HL-60 (cell line): ENCODE results near the gene AKT1.

Source experiments
- POLR2AphosphoS5 ChIP-seq: IDR thresholded peaks from 2 replicates; pipeline ENCODE4 v1.6.1; 2012; ENCODE audit warnings: low read depth
- TF ChIP-seq, protein P1 (sequence below): IDR thresholded peaks from one replicate; pipeline ENCODE4 v1.5.1; 2011; ENCODE audit warnings: low read length, control low read depth, inconsistent platforms; ENCODE audit not compliant: insufficient read depth
- TF ChIP-seq, protein P2 (sequence below): IDR thresholded peaks from 2 replicates; pipeline ENCODE4 v1.6.1; 2012; ENCODE audit warnings: low read depth; ENCODE audit not compliant: insufficient replicate concordance

DNA sequence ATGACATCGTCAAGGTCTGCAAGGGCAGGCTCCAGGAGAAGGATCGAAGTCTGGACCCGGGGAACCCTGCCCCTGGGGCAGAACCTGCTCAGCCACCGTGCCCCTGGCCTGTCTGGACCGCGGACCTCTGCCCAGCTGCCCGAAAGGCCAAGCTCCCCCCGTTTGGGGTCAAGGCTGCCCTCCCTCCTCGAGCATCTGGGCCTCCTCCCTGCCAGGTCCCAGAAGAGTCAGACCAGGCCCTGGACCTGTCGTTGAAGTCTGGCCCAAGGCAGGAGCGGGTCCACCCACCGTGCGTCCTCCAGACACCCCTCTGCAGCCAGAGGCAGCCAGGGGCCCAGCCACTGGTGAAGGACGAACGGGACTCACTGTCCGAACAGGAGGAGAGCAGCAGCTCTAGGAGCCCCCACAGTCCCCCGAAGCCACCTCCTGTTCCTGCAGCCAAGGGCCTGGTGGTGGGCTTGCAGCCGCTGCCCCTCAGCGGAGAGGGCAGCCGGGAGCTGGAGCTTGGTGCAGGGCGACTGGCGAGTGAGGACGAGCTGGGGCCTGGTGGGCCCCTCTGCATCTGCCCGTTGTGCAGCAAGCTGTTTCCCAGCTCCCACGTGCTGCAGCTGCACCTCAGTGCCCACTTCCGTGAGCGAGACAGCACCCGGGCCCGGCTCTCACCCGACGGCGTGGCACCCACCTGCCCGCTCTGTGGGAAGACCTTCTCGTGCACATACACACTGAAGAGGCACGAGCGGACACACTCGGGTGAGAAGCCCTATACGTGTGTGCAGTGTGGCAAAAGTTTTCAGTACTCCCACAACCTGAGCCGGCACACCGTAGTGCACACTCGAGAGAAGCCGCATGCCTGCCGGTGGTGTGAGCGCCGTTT lies 6.2 kb upstream of the AKT1 start:
- TF ChIP-seq, protein P1, sequence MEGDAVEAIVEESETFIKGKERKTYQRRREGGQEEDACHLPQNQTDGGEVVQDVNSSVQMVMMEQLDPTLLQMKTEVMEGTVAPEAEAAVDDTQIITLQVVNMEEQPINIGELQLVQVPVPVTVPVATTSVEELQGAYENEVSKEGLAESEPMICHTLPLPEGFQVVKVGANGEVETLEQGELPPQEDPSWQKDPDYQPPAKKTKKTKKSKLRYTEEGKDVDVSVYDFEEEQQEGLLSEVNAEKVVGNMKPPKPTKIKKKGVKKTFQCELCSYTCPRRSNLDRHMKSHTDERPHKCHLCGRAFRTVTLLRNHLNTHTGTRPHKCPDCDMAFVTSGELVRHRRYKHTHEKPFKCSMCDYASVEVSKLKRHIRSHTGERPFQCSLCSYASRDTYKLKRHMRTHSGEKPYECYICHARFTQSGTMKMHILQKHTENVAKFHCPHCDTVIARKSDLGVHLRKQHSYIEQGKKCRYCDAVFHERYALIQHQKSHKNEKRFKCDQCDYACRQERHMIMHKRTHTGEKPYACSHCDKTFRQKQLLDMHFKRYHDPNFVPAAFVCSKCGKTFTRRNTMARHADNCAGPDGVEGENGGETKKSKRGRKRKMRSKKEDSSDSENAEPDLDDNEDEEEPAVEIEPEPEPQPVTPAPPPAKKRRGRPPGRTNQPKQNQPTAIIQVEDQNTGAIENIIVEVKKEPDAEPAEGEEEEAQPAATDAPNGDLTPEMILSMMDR, result no peak
- TF ChIP-seq, protein P2, sequence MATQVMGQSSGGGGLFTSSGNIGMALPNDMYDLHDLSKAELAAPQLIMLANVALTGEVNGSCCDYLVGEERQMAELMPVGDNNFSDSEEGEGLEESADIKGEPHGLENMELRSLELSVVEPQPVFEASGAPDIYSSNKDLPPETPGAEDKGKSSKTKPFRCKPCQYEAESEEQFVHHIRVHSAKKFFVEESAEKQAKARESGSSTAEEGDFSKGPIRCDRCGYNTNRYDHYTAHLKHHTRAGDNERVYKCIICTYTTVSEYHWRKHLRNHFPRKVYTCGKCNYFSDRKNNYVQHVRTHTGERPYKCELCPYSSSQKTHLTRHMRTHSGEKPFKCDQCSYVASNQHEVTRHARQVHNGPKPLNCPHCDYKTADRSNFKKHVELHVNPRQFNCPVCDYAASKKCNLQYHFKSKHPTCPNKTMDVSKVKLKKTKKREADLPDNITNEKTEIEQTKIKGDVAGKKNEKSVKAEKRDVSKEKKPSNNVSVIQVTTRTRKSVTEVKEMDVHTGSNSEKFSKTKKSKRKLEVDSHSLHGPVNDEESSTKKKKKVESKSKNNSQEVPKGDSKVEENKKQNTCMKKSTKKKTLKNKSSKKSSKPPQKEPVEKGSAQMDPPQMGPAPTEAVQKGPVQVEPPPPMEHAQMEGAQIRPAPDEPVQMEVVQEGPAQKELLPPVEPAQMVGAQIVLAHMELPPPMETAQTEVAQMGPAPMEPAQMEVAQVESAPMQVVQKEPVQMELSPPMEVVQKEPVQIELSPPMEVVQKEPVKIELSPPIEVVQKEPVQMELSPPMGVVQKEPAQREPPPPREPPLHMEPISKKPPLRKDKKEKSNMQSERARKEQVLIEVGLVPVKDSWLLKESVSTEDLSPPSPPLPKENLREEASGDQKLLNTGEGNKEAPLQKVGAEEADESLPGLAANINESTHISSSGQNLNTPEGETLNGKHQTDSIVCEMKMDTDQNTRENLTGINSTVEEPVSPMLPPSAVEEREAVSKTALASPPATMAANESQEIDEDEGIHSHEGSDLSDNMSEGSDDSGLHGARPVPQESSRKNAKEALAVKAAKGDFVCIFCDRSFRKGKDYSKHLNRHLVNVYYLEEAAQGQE, result no peak
- no peak for TF ChIP-seq POLR2AphosphoS5
